ENCODE data around the gene PATL1. TPM values are rescaled to one million over a fixed set of nuclear protein-coding genes. Genes with fewer than 3 reads are reported as not detected.

The PATL1 gene
- total RNA-seq, 1 donor from 2014 or later = 21.1 TPM

- no peaks in the 10 kb centered on the region for H3K9me3 ChIP-seq (replicated peaks)
- no peaks in the 10 kb centered on the region for H3K4me1 ChIP-seq
- H3K27ac ChIP-seq (replicated peaks) = no peak overlapping the region
- no peaks in the 10 kb centered on the region for H3K27me3 ChIP-seq (ENCODE audit: low read depth)
- no peak overlapping the region for H3K4me3 ChIP-seq
- no peak for TF ChIP-seq CTCF (IDR thresholded peaks at IDR 0.05; ENCODE audit: borderline replicate concordance)
- no peaks in the 10 kb centered on the region for H3K36me3 ChIP-seq
- intact Hi-C loops (cut with micrococcal nuclease) = no loop called here
- DNase-seq = no peak
These were observed 43.1 kb downstream of the PATL1 start for GRCh38 chr11:59625703-59626102.

- no peaks in the 10 kb centered on the region for H3K9me3 ChIP-seq (replicated peaks)
- peaks cover 34% of the 10 kb centered on the region for H3K4me1 ChIP-seq
- no peak for DNase-seq
- TF ChIP-seq CTCF (IDR thresholded peaks at IDR 0.05; ENCODE audit: borderline replicate concordance) = no peak
- H3K4me3 ChIP-seq = no peak overlapping the region
- H3K27ac ChIP-seq (replicated peaks) = no peak overlapping the region
- H3K36me3 ChIP-seq = no peaks in the 10 kb centered on the region
- H3K27me3 ChIP-seq (ENCODE audit: low read depth) = no peaks in the 10 kb centered on the region
- intact Hi-C loops (cut with micrococcal nuclease) = no loop called here
These were observed 51.0 kb downstream of the PATL1 start for GRCh38 chr11:59617876-59618275.

GRCh38 chr11:59616396-59616982 lies 52.3 kb downstream of the PATL1 start:
- TF ChIP-seq CTCF (IDR thresholded peaks at IDR 0.05; ENCODE audit: borderline replicate concordance) = no peak
- Histone ChIP-seq H3K4me3 (peak overlapping the region; percentile 87), H3K36me3 (no peaks in the 10 kb centered on the region), H3K27ac (replicated peaks) (peak overlapping the region; percentile 93), H3K9me3 (replicated peaks) (no peaks in the 10 kb centered on the region), H3K4me1 (peaks cover 47% of the 10 kb centered on the region), H3K27me3 (ENCODE audit: low read depth) (no peaks in the 10 kb centered on the region)
- peak; percentile 96 for DNase-seq
- intact Hi-C loops (cut with micrococcal nuclease) = no loop called here

- H3K4me1 ChIP-seq = peaks cover 53% of the 10 kb centered on the region
- H3K9me3 ChIP-seq (replicated peaks) = no peaks in the 10 kb centered on the region
- intact Hi-C loops (cut with micrococcal nuclease) = no loop called here
- peak; percentile 32 for TF ChIP-seq CTCF (IDR thresholded peaks at IDR 0.05; ENCODE audit: borderline replicate concordance)
- DNase-seq = peak; percentile 99
- H3K36me3 ChIP-seq = no peaks in the 10 kb centered on the region
- peak within 1 kb of the TSS; percentile 96 for H3K27ac ChIP-seq (replicated peaks)
- peak within 1 kb of the TSS; percentile 87 for H3K4me3 ChIP-seq
- H3K27me3 ChIP-seq (ENCODE audit: low read depth) = no peaks in the 10 kb centered on the region
These were observed 53.0 kb downstream of the PATL1 start, which contains the start of gene OSBP for GRCh38 chr11:59615637-59616395. OSBP (minus strand) TSS chr11:59615774; CDS start chr11:59615664, 110 bp downstream.

GRCh38 chr11:59615120-59615636 lies 53.7 kb downstream of the PATL1 start:
- TF ChIP-seq CTCF (IDR thresholded peaks at IDR 0.05; ENCODE audit: borderline replicate concordance) = no peak
- H3K4me1 ChIP-seq = peaks cover 59% of the 10 kb centered on the region
- H3K27ac ChIP-seq (replicated peaks) = peak overlapping the region; percentile 96

More at GRCh38 chr11:59615120-59615636, 53.7 kb downstream of the PATL1 start:
- peak; percentile 30 for DNase-seq
- intact Hi-C loops (cut with micrococcal nuclease) = no loop called here
- H3K9me3 ChIP-seq (replicated peaks) = no peaks in the 10 kb centered on the region
- H3K4me3 ChIP-seq = peak overlapping the region; percentile 87
- peaks cover 3% of the 10 kb centered on the region for H3K36me3 ChIP-seq
- no peaks in the 10 kb centered on the region for H3K27me3 ChIP-seq (ENCODE audit: low read depth)

Data from left ventricle myocardium inferior (tissue), 1 donor.